Uterus (tissue), 2 donors: Measurements from ENCODE around the gene OR51B2.

Experiments
- CTCF ChIP-seq, 4 experiments: fragments of 200-600 bp in 2 of 4; fragments of 450-650 bp in 2 of 4; sonication (generic) in 2 of 4; IDR thresholded peaks; one replicate each; pipeline ENCODE4 v1.5.1; 2016 to 2019; ENCODE audit warnings: antibody characterized with exemption in 4 of 4, mild to moderate bottlenecking in 2 of 4, moderate library complexity in 1 of 4
- POLR2A ChIP-seq, 2 donors: fragments of 450-650 bp; IDR thresholded peaks; one replicate each; pipeline ENCODE4 v1.6.1; 2016; ENCODE audit warnings: antibody characterized with exemption in 2 of 2, mild to moderate bottlenecking in 1 of 2, moderate library complexity in 1 of 2

GRCh38 chr11:5290106-5290505 lies 34.0 kb downstream of the OR51B2 start:
- TF ChIP-seq POLR2A (IDR thresholded peaks at IDR 0.05) (no peak), CTCF (IDR thresholded peaks at IDR 0.05) (no peak)
